Ishikawa (cell line): Measurements from ENCODE around the gene CAMK1D.

ENCODE experiments used
- CEBPB ChIP-seq: IDR thresholded peaks from 2 replicates; pipeline ENCODE4 v1.6.1; 2012
- CREB1 ChIP-seq: IDR thresholded peaks from 2 replicates; pipeline ENCODE4 v1.6.1; 2012; ENCODE audit warnings: low read depth
- EGR1 ChIP-seq: IDR thresholded peaks from 2 replicates; pipeline ENCODE4 v1.6.1; 2012
- EP300 ChIP-seq: IDR thresholded peaks from 2 replicates; pipeline ENCODE4 v1.6.1; 2012; ENCODE audit warnings: borderline replicate concordance
- RAD21 ChIP-seq: IDR thresholded peaks from 2 replicates; pipeline ENCODE4 v1.6.1; 2012; ENCODE audit warnings: low read depth
- TAF1 ChIP-seq: IDR thresholded peaks from 2 replicates; pipeline ENCODE4 v1.6.1; 2012; ENCODE audit warnings: low read depth, mild to moderate bottlenecking
- TEAD4 ChIP-seq: IDR thresholded peaks from 2 replicates; pipeline ENCODE4 v1.6.1; 2012
- YY1 ChIP-seq: IDR thresholded peaks from 2 replicates; pipeline ENCODE4 v1.6.1; 2012; ENCODE audit warnings: low read depth
- ZBTB7A ChIP-seq: IDR thresholded peaks from 2 replicates; pipeline ENCODE4 v1.6.1; 2012; ENCODE audit warnings: low read depth
- TF ChIP-seq, protein P1 (sequence below): IDR thresholded peaks from 2 replicates; pipeline ENCODE4 v1.6.1; 2012

DNA sequence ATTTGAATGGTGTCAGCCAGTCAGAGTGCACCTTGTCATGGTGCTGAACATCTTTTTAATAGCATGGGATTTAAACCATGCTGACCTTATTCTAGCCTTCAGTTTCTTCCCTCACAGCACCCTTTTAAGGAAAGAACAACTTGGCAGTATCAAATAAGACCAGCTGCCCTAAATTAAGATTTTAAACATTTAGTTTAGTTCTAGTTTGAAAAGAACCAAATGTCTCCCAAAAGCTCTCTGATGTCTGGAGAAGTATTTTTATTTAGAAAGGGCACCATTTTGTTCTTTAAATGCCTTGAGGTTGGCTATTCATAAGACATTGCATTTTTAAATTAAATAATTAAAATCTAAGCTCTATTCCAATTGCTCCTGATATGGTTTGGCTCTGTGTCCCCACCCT, 531.1 kb downstream of the CAMK1D start:
- no peak for TF ChIP-seq ZBTB7A
- TF ChIP-seq, protein P1, sequence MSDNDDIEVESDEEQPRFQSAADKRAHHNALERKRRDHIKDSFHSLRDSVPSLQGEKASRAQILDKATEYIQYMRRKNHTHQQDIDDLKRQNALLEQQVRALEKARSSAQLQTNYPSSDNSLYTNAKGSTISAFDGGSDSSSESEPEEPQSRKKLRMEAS: no peak
- TF ChIP-seq EP300: no peak
- TF ChIP-seq YY1: no peak
- TF ChIP-seq TEAD4: no peak
- no peak for TF ChIP-seq RAD21
- TF ChIP-seq EGR1: no peak
- TF ChIP-seq CEBPB: no peak
- no peak for TF ChIP-seq TAF1
- TF ChIP-seq CREB1: no peak
